Lung microvascular endothelial cell (primary cell): ENCODE data around the gene GJB1. TPM values are rescaled to one million over a fixed set of nuclear protein-coding genes. Genes with fewer than 3 reads are reported as not detected.
A peak's percentile ranks its signal among the peaks of the same experiment; 100 is the strongest.

Experiments used
- DNase-seq, 2 donors: peaks; one replicate each; pipeline versions ENCODE4 v3.0.0 to v3.0.0-alpha.2; 2010; ENCODE audit warnings: low read depth in 2 of 2
- total RNA-seq: library from RNA; depleted of rRNA; stranded (reverse); fragments of >200 nt; gene quantifications from 2 replicates; pipeline ENCODE4 v1.2.1, GENCODE V29; 2014

The GJB1 gene
- total RNA-seq, 1 donor from 2014 or later, result not detected

DNA sequence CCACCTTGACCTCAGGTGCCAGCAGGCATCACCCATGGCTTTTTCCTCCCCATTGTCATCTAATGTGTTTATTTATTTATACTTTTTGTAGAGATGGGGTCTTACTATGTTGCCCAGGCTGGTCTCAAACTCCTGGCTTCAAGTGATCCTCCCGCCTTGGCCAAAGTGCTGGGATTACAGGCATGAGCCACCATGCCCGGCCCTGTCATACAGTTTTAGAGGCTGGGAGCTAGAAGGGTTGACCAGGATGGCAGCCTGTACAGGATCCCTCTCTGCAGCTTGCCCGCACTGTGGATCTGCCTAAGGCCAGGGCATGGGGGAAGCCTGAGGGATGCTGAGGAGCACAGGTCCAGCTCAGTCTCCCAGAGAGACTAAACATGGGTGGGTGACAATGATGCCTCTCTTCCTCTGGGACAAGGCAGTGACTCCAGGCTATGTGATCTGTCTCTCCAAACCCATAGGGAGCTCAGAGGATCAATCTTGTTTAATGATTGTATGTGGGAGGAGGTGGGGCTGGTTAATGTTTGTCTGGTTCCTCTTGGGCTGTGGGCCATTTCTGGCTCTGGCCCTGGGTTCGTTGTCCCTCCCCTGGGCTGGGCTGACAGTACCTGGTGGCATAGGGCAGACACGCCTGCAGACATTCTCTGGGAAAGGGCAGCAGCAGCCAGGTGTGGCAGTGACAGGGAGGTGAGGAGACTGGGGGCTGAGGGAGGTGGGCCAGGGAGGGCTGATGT is 8.3 kb upstream of the GJB1 start:
- no peak for DNase-seq

DNA sequence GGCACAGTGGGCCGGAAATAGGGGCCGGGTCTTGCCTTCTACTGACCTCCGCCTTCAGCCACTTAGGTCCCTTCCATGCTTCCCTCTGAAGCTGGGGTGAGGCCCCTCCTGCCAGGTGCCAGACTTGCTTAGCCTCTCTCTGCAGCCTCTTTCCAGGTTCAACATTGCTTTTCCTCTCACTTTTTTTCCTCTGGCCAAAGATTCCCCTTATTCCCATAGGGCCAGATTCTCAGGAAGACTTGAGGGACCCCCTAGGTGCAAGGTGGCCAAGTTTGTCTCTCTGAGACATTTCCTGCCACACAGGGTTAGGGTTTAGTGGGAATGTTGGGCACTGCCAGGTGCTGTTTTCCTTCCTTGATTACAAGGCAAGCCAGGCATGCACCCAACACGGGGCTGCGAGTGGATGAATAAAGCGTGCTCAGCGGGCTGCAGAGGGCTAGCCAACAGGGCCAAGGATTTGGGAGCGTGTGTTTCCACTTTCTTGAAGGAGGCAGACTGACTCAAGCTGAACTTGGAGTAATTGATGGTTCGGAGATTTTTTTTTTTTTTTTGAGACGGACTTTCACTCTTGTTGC is 7.6 kb upstream of the GJB1 start:
- DNase-seq, result no peak

- DNase-seq, result no peak
These were observed 6.5 kb upstream of the GJB1 start for GRCh38 chrX:71216485-71216884.

DNA sequence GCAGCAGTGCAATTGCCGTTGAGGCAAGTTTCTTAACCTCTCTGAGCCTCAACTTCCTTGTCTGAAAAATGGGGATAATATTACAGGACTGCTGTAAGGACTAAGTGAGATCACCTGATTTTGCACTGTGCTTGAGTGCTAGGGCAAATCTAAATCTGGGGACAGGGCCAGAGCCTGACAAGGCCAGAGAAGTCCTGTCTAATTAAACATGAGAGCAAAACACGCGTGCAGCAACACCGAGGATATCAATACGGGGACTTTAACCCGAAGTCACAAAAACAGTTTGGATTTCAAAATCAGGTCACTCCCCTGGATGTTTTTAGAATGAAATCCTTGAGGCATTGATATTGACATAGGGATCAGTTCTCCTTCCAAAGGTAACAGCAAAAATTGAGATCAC is 5.7 kb upstream of the GJB1 start:
- no peak for DNase-seq

GRCh38 chrX:71221145-71221544 is 1.9 kb upstream of the GJB1 start:
- no peak for DNase-seq

GRCh38 chrX:71224098-71224708 is 1.2 kb downstream of the GJB1 start:
- no peak for DNase-seq

- no peak for DNase-seq
These were observed 2.0 kb downstream of the GJB1 start for GRCh38 chrX:71225009-71225408.

DNA sequence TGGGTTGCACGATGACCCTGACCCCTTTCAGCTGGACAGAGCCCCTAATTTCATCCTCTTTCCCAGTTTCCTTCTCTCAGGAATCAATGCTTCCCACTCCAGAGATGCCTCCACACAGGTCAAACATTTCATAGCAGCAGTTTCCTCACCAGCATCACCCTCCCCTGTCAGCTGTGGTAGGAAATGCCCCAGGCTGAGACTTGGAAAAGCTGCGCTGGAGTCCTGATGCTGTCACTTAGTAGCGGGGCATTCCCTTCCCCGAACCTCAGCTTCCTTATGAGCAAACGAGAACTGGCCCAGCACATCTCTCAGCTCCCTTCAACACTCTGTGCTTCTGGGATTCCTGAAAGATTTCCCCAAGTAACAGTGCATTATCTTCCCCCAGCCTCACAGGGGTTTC is 2.7 kb downstream of the GJB1 start:
- no peak for DNase-seq

GRCh38 chrX:71227370-71228062 is 4.5 kb downstream of the GJB1 start:
- no peak for DNase-seq

- no peak for DNase-seq
These were observed 5.1 kb downstream of the GJB1 start for GRCh38 chrX:71228063-71228642.

DNA sequence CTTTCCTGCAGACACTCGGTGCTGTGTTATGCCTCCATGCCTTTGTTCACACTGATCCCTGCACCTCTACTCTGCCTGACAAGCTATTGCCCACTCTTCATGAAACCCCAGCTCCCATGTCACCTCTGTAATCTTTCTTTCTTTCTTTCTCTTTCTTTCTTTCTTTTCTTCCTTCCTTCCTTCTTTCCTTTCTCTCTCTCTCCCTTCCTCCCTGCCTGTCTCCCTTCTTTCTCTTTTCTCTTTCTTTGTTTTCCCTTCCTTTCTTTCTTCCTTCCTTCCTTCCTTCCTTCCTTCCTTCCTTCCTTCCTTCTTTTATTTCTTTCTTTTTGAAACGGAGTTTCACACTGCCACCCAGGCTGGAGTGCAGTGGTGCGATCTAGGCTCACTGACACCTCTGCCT is 12.5 kb downstream of the GJB1 start:
- no peak for DNase-seq

DNA sequence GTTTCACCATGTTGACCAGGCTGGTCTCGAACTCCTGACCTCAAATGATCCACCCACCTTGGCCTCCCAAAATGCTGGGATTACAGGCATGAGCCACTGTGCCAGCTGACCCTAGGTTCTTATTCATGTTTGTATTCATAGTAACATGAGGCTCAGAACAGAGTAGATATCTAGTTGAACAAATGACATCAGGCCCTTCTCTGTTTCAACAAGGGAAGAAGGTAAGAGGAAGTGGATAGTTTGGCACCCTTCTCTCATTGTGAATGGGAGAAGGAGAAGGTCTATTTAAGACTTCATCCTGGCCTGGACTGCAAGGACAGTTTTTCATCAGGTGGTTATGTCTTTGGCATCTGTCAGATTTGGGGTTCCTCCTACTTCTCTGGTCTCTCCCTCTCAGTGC is 13.8 kb downstream of the GJB1 start:
- DNase-seq, result no peak

DNA sequence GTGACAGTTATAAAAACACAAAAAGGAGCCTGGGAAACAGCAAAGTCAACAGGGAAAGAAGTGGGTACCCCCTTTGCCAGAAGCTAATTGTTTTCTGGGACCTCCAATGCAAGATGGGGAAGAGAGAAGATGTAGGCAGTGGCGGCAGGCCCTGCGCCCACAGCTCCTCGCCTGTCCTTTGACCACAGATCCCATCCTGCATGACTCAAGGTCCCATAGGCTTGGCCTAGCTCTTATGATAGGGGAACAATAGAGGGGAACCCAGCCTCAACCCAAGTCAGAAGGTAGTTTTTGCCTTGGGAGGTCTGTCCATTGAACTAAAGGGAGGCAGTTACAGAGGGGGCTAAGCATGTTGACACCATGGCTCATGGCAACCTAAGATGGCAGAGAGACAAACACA is 16.8 kb downstream of the GJB1 start:
- no peak for DNase-seq

DNA sequence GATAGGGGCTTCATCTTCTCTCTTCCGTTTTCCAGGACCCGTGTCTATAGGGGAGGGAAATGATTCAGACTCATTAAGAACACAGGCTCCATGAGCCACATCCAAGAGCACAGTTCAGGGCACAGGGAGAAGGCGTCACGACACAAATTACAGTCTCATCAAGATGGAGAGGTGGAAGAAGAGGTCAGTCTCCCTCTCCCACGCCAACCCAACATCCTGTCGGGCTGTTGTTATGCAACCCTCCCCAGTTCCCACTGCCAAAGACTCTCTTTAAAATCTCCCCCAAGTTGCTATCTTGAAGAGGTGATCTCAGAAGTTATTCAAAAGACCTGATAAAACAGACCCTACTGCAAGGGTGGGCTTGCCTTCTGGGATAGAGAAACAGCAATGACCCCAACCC is 18.3 kb downstream of the GJB1 start:
- DNase-seq, result no peak

- no peak for DNase-seq
These were observed 21.5 kb downstream of the GJB1 start for GRCh38 chrX:71244359-71245128.

DNA sequence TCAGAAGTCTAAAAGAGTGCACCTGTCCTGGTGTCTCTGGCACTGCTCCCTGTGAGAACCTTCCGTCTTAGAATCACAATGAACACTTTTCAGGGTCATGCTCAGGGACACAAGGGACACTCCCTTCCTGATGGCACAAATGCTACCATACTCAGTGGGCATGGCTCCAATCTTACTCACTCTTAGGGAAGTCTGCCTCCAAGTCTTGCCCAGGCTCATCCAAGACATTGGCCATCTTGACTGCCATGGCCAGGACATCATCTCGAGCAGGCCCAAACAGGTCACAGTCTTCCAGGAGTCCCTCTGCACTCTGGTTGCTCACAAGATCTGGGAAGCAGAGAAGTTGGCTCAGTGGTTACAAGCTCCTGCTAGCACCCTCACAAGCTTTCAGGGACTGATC is 22.1 kb downstream of the GJB1 start:
- DNase-seq, result no peak

DNA sequence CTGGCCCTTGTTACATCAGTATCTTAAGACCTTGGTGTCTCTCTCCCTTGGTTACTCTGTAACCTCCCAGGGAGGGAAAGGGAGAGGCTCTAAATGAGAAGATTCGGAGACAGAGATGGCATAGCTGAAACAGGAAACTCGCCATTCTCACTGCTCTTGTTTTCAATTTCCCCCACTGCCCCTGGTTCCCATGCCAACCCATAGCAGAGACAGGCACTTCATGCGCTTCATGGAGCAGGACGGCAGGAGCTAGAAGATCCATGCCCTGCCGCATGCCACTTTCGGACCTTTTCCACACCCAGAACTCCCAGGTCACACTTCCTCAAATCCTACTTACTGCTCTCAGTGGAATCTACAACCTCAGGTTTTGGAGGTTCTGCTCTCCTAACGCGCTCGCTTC is 27.8 kb downstream of the GJB1 start:
- no peak for DNase-seq

GRCh38 chrX:71251466-71251973 is 28.5 kb downstream of the GJB1 start:
- no peak for DNase-seq

DNA sequence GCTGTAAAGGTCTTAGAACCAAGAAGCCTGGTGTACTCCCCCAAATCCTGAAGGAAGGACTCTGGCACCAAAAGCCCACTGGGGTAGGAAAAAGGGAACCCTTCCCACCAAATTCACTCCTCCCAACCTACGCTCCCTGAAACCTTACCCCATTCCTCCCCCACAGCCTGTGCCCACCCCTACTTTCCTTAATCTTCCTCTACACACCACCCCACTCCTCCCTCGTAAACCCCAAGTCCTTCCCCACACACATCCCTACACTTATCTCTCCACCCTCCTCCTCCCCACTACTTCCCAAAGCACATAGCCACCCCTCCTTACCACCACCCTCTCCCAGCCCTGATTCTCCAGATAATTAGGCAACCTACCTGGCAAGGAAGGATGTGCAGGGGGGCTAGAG is 29.2 kb downstream of the GJB1 start:
- no peak for DNase-seq

DNA sequence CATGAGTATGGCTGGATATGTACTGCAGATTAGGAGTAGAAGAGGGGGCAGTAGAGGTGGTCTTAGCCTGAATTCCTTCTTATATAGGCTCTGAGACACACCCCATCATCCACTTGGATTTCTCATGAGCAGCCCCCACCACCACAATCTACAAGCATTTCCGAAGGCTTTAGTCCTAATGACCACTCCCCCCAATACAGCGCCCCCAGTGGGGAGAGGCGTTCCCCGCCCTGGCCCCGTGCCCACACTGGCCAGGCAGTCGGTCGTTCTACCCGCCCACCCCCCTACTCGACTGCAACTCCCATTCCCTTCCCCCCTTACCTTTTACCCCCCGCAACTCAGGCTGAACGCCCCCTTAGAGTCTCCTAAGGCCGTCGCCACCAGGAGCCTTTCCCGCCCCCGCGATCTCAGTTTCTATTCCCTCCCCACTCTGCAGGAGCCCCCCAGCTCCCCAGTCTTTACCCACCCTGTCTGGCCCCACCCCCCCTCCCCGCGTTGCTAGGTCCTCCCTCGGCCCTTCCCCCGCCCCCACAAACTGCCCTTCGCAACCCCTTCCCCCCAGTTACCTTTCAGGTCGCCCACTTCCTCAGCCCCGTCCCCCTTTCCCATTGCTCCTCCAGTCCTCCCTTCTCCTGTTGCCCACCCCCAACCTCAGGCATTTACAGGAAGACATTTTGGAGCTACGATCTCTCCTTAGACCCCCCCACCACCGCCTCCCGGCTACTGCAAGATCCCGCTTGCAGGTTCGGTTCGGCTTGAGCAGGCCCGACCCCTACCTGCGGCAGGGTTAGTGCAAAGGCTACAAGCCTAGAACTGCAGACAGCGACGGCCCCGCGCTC is 30.4 kb downstream of the GJB1 start:
- DNase-seq, result peak; percentile 44 to 64
